AG04449 (cell line): Measurements from ENCODE around the gene RASSF4.
A peak's percentile ranks its signal among the peaks of the same experiment; 100 is the strongest.

Source experiments
- CTCF ChIA-PET: fragments of 350-600 bp; formaldehyde crosslinking; extraction: SDS; loops from one replicate; lab custom pipeline; 2021; ENCODE audit warnings: antibody characterized with exemption; lab: Yijun Ruan, JAX
- POLR2A ChIA-PET: fragments of 400-600, 350-600 bp; formaldehyde crosslinking; extraction: SDS; loops from one replicate; lab custom pipeline; 2020; ENCODE audit warnings: antibody characterized with exemption, inconsistent platforms; lab: Yijun Ruan, JAX
- DNase-seq: peaks from one replicate; pipeline ENCODE4 v3.0.0-alpha.2; 2010; ENCODE audit warnings: low read depth, low spot score
- H3K4me3 ChIP-seq: 2 replicates; pipeline ENCODE4 v1.5.1; 2011; ENCODE audit warnings: low read depth, mild to moderate bottlenecking, control low read depth, low read length
- CTCF ChIP-seq: IDR thresholded peaks from one replicate; pipeline ENCODE4 v1.5.1; 2011; ENCODE audit warnings: mild to moderate bottlenecking, moderate library complexity, low read length, control low read depth, inconsistent platforms; ENCODE audit not compliant: insufficient read depth; ENCODE audit errors: missing control alignments

The RASSF4 gene

DNA sequence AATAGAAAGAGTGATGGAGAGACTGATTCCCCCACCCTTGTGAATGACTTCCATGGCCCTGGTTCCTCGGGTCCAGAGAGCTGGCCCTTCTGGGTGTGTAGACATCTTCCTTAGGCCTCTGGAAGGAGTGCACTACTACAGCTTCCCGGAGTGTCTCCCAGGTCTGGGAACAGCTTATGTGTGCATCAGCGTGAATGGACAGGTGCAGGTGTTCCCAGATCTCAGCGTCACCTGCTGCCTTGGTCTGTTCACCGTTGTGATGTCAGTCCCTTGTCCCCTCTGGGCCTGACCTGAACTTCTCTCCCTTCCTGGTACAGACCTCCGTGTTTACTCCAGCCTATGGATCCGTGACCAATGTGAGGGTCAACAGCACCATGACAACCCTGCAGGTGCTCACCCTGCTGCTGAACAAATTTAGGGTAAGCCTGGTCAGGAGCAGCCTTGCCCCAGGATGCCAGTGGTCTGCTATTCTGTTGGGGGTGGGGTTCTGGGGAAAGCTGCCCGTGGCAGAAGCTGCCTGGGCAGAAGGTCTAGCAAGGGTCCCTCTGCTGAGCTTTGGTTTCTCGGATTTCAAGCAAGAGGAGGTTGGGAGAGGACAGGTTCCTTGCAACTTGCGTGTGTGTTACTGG is 29.5 kb downstream of the RASSF4 start:
- ChIA-PET CTCF (interaction anchor here (1.2 to 7.9 kb wide), 4 partner anchors 13 to 58 kb away, joined by 4 to 56 read pairs (median 5); no protein-coding TSS in a partner anchor), POLR2A (interaction anchor here (0.8 to 2.2 kb wide), 2 partner anchors 10 to 13 kb away, joined by 5 to 11 read pairs; partner anchors contain the start of gene DEPP1)
- DNase-seq: no peak
- no peak overlapping the region for H3K4me3 ChIP-seq
- no peak for TF ChIP-seq CTCF

GRCh38 chr10:44989597-44990301 is 30.1 kb downstream of the RASSF4 start:
- H3K4me3 ChIP-seq: no peak overlapping the region
- POLR2A ChIA-PET: interaction anchor here (2.2 kb wide), 1 partner anchor 11 kb away, joined by 11 read pairs; the partner anchor contains the start of gene DEPP1
- no peak for TF ChIP-seq CTCF
- no peak for DNase-seq
- CTCF ChIA-PET: interaction anchor here (1.2 to 7.9 kb wide), 5 partner anchors 9 to 59 kb away, joined by 4 to 56 read pairs (median 6); no protein-coding TSS in a partner anchor

- POLR2A ChIA-PET: interaction anchor here (0.9 kb wide), 1 partner anchor 11 kb away, joined by 3 read pairs; the partner anchor contains the start of gene DEPP1
- no peak overlapping the region for H3K4me3 ChIP-seq
These were observed 30.7 kb downstream of the RASSF4 start for GRCh38 chr10:44990302-44990655.

DNA sequence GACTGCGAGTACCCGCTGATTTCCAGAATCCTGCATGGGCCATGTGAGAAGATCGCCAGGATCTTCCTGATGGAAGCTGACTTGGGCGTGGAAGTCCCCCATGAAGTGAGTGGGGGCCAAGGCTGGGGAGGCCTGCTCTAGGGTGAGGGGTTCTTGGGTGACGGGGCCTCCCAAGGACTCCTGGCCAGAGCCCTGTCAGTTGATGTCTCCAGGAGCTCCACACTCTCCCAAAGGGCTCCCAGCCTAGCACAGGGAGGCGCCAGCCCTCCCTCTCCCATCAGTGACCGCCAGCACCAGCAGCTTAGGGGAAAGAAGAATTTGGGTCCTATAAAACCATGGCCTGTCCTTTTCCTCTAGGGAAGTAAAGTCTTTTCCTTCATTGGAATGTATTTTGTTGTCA is 31.4 kb downstream of the RASSF4 start:
- CTCF ChIA-PET: interaction anchor here (2.1 to 7.9 kb wide), 2 partner anchors 10 to 56 kb away, joined by 10 to 56 read pairs; no protein-coding TSS in a partner anchor
- no peak overlapping the region for H3K4me3 ChIP-seq
- POLR2A ChIA-PET: interaction anchor here (0.9 kb wide), 1 partner anchor 12 kb away, joined by 3 read pairs; the partner anchor contains the start of gene DEPP1
- no peak for DNase-seq
- no peak for TF ChIP-seq CTCF

More at GRCh38 chr10:44990302-44990655, 30.7 kb downstream of the RASSF4 start:
- TF ChIP-seq CTCF: peak; percentile 21
- no peak for DNase-seq
- CTCF ChIA-PET: interaction anchor here (1.2 to 7.9 kb wide), 3 partner anchors 9 to 59 kb away, joined by 4 to 56 read pairs (median 10); no protein-coding TSS in a partner anchor

- CTCF ChIA-PET: interaction anchor here (1.2 to 7.9 kb wide), 4 partner anchors 8 to 57 kb away, joined by 3 to 56 read pairs (median 8); no protein-coding TSS in a partner anchor
- DNase-seq: no peak
- H3K4me3 ChIP-seq: no peak overlapping the region
- no peak for TF ChIP-seq CTCF
- POLR2A ChIA-PET: no interaction called here
These were observed 32.0 kb downstream of the RASSF4 start for GRCh38 chr10:44991571-44991970.
